GM19395 (cell line): Measurements from ENCODE around the gene ARHGEF12.
"Not testable (repeated sequence)": the region's sequence is repeated elsewhere in the genome, so short reads cannot be mapped to it uniquely, and the experiment has no call there.

Source experiments
- ATAC-seq: cut with Tn5 transposase; IDR thresholded peaks from one replicate; pipeline ENCODE4 v1.9.1; 2021; ENCODE audit warnings: mild to moderate bottlenecking, moderate library complexity; ENCODE audit not compliant: unreplicated experiment

Gene ARHGEF12

DNA sequence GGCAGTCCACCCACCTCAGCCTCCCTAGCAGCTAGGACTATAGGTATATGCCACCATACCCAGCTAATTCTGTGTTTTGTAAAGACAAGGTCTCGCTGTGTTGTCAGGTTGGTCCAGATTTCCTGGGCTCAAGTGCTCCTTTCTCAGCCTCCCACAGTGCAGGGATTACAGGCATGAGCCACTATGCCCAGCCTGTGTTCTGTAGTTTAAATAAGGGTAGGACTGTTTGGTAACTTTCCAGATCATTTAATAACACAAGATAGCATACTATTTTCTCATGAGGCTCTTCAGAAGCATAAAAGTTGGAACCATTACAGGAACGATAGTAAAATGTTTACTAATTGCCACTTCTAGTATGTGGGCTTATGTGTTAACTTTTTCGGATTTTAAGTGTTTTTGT is 137.3 kb downstream of the ARHGEF12 start:
- no peak for ATAC-seq

GRCh38 chr11:120482149-120482548 is 145.9 kb downstream of the ARHGEF12 start:
- no peak for ATAC-seq

DNA sequence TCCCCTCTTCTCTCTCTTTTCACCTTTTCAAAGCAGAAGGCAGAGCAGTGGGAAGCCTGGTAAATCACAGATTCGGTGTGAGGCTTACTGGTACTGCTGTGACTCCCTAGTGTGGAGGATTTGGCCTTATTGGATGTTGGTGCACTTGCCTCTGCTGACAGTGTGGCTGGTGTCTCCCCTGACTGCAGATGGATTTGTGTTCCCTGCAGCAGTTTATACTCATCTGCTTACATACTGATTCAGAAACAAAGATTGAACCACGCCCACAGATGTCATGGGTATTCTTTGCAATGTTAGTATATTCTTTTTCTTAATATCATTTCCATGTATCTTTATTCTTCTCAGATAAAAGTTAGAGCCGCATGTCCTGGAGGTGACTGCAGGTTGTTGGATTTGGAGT is 148.5 kb downstream of the ARHGEF12 start:
- no peak for ATAC-seq

DNA sequence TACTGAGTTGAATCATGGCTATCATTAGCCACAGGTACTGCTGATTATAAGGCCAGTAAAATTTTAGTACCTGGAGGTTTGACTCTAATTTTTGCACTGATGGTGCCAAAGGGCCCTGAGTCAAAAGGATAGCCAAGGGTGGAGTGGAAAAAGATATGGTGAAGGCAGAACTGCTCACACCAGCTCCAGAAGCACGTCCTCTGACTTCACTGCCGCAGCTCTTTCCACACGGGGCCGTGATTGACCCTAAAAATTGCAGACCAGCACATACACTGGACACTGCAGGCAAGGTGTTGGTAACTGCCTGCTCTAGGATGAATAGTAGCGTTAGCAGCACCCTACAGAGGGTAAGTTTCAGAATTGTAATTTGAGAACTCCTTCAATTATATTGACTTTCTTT is 149.9 kb downstream of the ARHGEF12 start:
- no peak for ATAC-seq

DNA sequence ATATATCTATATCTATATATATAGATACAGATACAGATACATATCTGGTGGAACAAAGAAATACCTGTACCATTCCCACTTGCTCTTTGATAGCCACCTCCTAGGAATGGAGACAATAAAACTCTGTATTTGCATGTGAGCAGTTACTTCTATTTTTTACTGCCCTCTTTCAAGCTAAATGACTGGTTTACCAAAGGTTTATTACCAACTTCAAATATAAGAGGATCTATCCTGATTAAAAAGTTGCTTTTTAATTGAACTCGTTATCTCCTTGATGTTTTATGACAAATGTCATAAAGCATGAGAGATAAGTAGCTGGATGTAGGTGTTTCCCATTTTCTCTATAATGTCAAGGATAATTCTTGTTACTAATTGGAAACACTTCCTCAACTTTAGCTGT is 153.6 kb downstream of the ARHGEF12 start:
- no peak for ATAC-seq

DNA sequence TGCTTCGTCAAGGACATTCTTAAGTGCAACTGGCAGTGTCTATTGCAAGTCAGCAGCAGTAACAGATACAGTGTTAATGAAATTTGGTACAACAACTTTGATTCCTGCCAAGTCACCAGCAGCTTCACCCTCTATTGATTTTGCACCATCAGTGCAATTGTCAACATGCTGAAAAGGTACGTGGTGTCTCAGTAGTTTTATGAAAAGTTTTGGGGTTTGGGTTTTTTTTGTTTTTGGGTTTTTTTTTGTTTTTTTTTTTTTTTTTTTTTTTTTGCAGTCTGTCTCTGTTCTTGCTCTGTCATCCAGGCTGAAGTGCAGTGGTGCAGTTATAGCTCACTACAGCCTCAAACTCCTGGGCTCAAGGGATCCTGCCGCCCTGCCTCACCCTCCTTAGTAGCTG is 156.3 kb downstream of the ARHGEF12 start:
- ATAC-seq = no peak

GRCh38 chr11:120494595-120494994 is 158.4 kb downstream of the ARHGEF12 start:
- no peak for ATAC-seq

GRCh38 chr11:120499088-120499487 is 162.9 kb downstream of the ARHGEF12 start:
- no peak for ATAC-seq

DNA sequence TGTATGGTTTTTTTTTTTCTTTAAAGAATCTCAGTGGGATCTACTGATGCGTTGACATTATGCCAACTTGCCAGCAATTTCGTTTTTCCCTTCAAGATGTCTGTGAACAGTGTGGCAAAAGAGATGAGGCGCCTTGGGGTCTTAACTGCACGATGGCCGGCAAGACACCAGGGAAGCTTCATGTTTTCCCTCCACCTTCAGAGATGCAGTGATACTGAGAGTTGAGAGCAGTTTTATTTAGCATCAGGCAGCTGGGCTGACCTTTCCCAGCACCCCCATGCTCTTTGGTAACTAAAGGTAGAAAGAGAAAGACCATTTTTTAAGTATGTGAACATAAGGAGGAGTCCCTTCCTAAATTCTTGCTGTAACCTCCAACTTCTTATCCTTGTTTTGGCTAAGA is 163.6 kb downstream of the ARHGEF12 start:
- ATAC-seq = no peak

DNA sequence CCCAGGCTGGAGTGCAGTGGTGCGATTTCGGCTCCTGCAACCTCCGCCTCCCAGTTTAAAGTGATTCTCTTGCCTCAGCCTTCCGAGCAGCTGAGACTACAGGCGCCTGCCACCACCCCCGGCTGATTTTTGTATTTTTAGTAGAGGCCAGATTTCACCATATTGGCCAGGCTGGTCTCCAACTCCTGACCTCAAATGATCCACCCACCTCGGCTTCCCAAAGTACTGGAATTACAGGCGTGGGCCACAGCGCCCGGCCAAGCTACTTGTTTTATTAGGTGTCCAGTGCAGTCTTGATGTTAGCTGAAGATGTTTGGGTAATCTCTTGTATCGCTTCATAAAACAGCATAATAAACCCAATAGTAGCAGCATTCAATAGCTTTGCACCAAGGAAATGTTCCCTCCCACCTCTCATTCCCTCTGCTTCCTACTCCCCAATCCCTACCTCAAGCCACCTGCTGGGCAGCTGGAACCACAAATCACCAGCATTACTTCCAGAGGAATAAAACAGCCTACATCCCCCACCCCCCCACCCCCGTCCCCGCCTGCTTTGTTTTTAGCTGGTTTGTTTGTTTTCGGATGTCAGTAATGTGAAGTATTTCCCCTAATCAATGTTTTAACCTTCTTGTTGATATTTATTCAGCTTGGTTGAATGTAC is 164.3 kb downstream of the ARHGEF12 start:
- ATAC-seq = no peak

DNA sequence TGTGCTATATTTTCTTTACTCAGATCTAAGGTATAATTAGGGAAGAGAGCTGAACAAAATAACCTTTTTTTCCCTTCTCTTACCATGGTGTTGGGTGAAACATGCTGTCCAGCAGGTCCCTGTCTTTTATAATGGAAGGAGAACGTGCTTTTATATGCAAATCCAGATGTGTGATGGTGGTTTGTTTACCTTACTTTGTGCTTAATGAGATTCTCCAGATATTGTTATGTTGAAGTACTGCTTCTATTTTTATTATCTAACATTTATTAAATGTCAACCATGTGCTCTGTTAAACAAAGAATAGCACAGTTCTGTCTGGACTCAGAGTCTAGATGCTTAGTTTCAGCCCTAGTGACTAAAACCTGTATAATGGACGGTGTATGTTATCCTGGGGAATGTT is 165.2 kb downstream of the ARHGEF12 start:
- no peak for ATAC-seq

DNA sequence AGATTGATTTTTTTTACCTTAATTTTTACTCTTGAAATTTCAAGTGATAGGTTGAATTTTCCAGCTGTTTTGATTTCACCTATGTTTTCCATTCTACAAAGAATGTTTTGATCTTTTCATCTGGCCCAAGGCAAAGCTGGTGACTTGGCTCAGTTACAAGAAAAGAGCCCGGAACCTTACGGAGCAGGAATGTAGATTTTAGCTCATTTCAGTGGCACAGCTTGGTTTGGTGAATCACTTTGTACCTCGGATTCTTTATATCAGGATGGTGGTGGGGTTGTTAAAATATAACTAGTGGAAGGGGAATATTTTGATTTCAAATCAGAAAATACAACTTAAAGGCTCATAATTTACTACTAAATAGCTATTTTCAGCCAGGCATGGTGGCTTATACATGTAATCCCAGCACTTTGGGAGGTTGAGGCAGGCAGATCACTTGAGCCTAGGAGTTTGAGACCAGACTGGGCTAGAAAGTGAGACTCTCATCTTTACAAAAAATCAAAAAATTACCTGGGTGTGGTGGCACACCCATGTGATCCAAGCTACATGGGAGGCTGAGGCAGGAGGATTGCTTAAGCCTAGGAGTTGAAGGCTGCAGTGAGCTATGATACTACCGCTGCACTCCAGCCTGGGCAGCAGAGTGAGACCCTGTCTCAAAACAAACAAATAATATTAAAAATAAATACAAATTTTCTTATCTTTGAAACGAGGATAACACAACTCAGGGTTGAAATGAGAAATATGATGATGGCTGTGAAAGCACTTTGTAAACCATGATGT is 166.0 kb downstream of the ARHGEF12 start:
- ATAC-seq = no peak

DNA sequence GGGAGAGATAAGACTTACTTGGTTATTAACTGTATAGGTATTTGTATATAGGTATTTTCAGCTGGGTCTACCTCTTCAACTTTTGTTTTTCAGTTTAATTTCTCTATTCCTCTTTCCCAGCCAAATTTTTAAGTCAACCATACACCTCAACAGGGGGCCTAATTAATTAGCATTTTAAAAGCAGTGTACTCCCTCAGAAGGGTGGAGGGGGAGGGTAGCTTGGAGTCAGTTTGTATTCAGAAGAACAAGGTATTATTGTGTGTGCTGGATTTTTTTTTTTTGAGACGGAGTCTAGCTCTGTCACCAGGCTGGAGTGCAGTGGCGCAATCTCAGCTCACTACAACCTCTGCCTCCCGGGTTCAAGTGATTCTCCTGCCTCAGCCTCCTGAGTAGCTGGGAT is 167.3 kb downstream of the ARHGEF12 start:
- not testable (repeated sequence) for ATAC-seq

- ATAC-seq = no peak
These were observed 169.7 kb downstream of the ARHGEF12 start for GRCh38 chr11:120505801-120506425.

- ATAC-seq = no peak
These were observed 173.3 kb downstream of the ARHGEF12 start for GRCh38 chr11:120509346-120510053.

DNA sequence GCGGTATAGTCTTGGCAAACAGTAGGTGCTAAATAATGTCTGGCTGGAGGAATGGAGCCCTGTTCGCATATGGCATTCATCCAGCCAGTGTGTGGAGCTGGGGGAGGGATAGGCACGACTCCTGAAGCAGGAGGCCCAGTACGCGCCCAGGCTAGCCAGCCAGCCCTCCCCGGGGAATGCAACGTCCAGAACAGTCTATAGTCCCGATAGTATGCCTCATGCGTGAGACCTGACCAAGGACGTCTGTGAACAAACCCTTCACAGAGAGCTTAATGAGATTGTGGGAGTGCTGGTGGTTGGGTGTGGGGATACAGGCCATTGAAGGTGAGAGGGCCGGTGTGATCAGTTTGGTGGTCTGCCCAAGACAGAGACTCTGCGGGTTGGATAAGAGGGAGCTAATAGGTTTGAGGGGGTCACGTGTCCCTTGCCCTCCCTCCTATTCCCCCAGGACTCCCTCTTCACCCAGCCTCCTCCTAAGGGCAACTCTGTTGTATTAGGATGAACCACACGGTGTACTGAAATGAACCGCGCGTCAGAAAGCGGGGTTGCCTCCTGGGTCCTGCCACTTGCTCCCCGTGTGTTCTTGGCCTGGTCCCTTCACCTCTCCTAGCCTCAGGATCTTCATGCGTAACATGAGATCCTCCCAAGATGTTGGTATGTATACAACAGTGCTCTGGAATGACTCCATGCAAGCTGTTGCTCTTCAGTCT is 174.3 kb downstream of the ARHGEF12 start:
- no peak for ATAC-seq

GRCh38 chr11:120511116-120511819 is 175.1 kb downstream of the ARHGEF12 start, which contains the start of gene GRIK4:
Gene GRIK4 (plus strand): TSS chr11:120511748. CDS start chr11:120660319, 148,571 bp downstream.
- peak; percentile 89 for ATAC-seq

GRCh38 chr11:120511820-120512738 is 175.9 kb downstream of the ARHGEF12 start:
- no peak for ATAC-seq
